Panc1 (cell line): ENCODE results near the gene ZFC3H1.

Experiments used
- CTCF ChIP-seq: fragments of 450-650 bp; IDR thresholded peaks from 2 replicates; pipeline ENCODE4 v1.5.1; 2017; ENCODE audit warnings: mild to moderate bottlenecking
- POLR2AphosphoS5 ChIP-seq: IDR thresholded peaks from 2 replicates; pipeline ENCODE4 v1.6.1; 2012; ENCODE audit warnings: mild to moderate bottlenecking, low read depth, low read length, moderate library complexity
- SIN3A ChIP-seq: IDR thresholded peaks from 2 replicates; pipeline ENCODE4 v1.6.1; 2012; ENCODE audit warnings: low read depth, mild to moderate bottlenecking, low read length, moderate library complexity, borderline replicate concordance; ENCODE audit not compliant: insufficient read depth
- TCF7L2 ChIP-seq: IDR thresholded peaks from 2 replicates; pipeline ENCODE4 v1.6.1; 2011; ENCODE audit warnings: mild to moderate bottlenecking, low read depth, low read length, inconsistent platforms

- TF ChIP-seq CTCF = no peak
- no peak for TF ChIP-seq TCF7L2
- no peak for TF ChIP-seq SIN3A
- TF ChIP-seq POLR2AphosphoS5 = no peak
Measured at GRCh38 chr12:71592841-71593240, 70.8 kb downstream of the ZFC3H1 start.
